Right atrium auricular region (tissue), 2 donors: ENCODE measurements around the gene ARHGEF10L. TPM values are rescaled to one million over a fixed set of nuclear protein-coding genes. Genes with fewer than 3 reads are reported as not detected.

Experiments used
- DNase-seq: peaks from one replicate; pipeline ENCODE4 v3.0.0-alpha.2; 2019; ENCODE audit warnings: low spot score
- H3K27ac ChIP-seq, 2 donors: fragments of 200-600 bp; sonication (generic); 1 replicate in 1 of 2; 2 replicates in 1 of 2; pipeline ENCODE4 v1.5.1; 2016 to 2019
- H3K27me3 ChIP-seq, 2 donors: fragments of 200-600 bp; sonication (generic); one replicate each; pipeline versions ENCODE4 v1.5.1 to v1.6.0; 2017 to 2019
- H3K36me3 ChIP-seq: fragments of 200-600 bp; sonication (generic); one replicate; pipeline ENCODE4 v1.5.1; 2016
- H3K4me1 ChIP-seq, 2 donors: fragments of 200-600 bp; sonication (generic); one replicate each; pipeline versions ENCODE4 v1.5.1 to v1.6.0; 2017 to 2019
- H3K4me3 ChIP-seq, 2 donors: fragments of 200-600 bp; sonication (generic); 1 replicate in 1 of 2; 2 replicates in 1 of 2; pipeline ENCODE4 v1.5.1; 2017 to 2019; ENCODE audit warnings: mild to moderate bottlenecking in 1 of 2, moderate library complexity in 1 of 2
- H3K9me3 ChIP-seq, 2 donors: fragments of 200-600 bp; sonication (generic); one replicate each; pipeline ENCODE4 v1.5.1; 2019
- CTCF ChIP-seq, 2 donors: fragments of 200-600 bp; sonication (generic); IDR thresholded peaks; one replicate each; pipeline ENCODE4 v1.5.1; 2019; ENCODE audit warnings: antibody characterized with exemption in 2 of 2
- total RNA-seq, 2 donors: library from RNA; depleted of rRNA; stranded (reverse); fragments of >200 nt; gene quantifications; one replicate each; pipeline ENCODE4 v1.1.0, GENCODE V29; 2016

ARHGEF10L gene
- total RNA-seq, 2 donors from 2014 or later = 49.3 to 52.2 TPM

- Histone ChIP-seq H3K9me3 (no peaks in the 10 kb centered on the region), H3K4me3 (no peak overlapping the region), H3K27me3 (no peaks in the 10 kb centered on the region), H3K36me3 (peaks cover 12% of the 10 kb centered on the region), H3K4me1 (peaks cover 0 to 2% of the 10 kb centered on the region in 2 donors), H3K27ac (no peak overlapping the region)
- no peak for TF ChIP-seq CTCF (IDR thresholded peaks at IDR 0.05)
- DNase-seq = no peak
Measured at GRCh38 chr1:17700945-17701810, 161.7 kb downstream of the ARHGEF10L start.

- Histone ChIP-seq H3K4me3 (no peak overlapping the region), H3K4me1 (no peaks in the 10 kb centered on the region), H3K36me3 (no peaks in the 10 kb centered on the region), H3K27me3 (no peaks in the 10 kb centered on the region), H3K9me3 (no peaks in the 10 kb centered on the region), H3K27ac (no peak overlapping the region)
- DNase-seq = no peak
- no peak for TF ChIP-seq CTCF (IDR thresholded peaks at IDR 0.05)
Measured at GRCh38 chr1:17704176-17704575, 164.7 kb downstream of the ARHGEF10L start.

GRCh38 chr1:17706445-17706844 is 166.9 kb downstream of the ARHGEF10L start:
- DNase-seq = no peak

GRCh38 chr1:17709981-17710380 is 170.5 kb downstream of the ARHGEF10L start:
- peaks cover 0 to 9% of the 10 kb centered on the region in 2 donors for H3K9me3 ChIP-seq
- DNase-seq = no peak
- H3K4me1 ChIP-seq = no peaks in the 10 kb centered on the region
- TF ChIP-seq CTCF (IDR thresholded peaks at IDR 0.05) = no peak
- H3K27me3 ChIP-seq = no peaks in the 10 kb centered on the region
- H3K36me3 ChIP-seq = no peaks in the 10 kb centered on the region
- no peak overlapping the region for H3K27ac ChIP-seq
- no peak overlapping the region for H3K4me3 ChIP-seq

More at GRCh38 chr1:17706445-17706844, 166.9 kb downstream of the ARHGEF10L start:
- H3K27ac ChIP-seq = no peak overlapping the region
- no peaks in the 10 kb centered on the region for H3K4me1 ChIP-seq
- no peak overlapping the region for H3K4me3 ChIP-seq
- no peaks in the 10 kb centered on the region for H3K27me3 ChIP-seq
- H3K9me3 ChIP-seq = peaks cover 0 to 9% of the 10 kb centered on the region in 2 donors
- no peak for TF ChIP-seq CTCF (IDR thresholded peaks at IDR 0.05)
- H3K36me3 ChIP-seq = no peaks in the 10 kb centered on the region

- Histone ChIP-seq H3K27ac (no peak overlapping the region), H3K9me3 (peaks cover 0 to 9% of the 10 kb centered on the region in 2 donors), H3K4me1 (no peaks in the 10 kb centered on the region), H3K4me3 (no peak overlapping the region), H3K36me3 (no peaks in the 10 kb centered on the region), H3K27me3 (no peaks in the 10 kb centered on the region)
- DNase-seq = no peak
- TF ChIP-seq CTCF (IDR thresholded peaks at IDR 0.05) = no peak
Measured at GRCh38 chr1:17710889-17711576, 171.5 kb downstream of the ARHGEF10L start.
